ENCODE data around the gene ZCRB1. TPM values are rescaled to one million over a fixed set of nuclear protein-coding genes. Genes with fewer than 3 reads are reported as not detected.

ZCRB1 gene, protein sequence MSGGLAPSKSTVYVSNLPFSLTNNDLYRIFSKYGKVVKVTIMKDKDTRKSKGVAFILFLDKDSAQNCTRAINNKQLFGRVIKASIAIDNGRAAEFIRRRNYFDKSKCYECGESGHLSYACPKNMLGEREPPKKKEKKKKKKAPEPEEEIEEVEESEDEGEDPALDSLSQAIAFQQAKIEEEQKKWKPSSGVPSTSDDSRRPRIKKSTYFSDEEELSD
- total RNA-seq = 32.6 and 41.8 TPM in 2 replicates

DNA sequence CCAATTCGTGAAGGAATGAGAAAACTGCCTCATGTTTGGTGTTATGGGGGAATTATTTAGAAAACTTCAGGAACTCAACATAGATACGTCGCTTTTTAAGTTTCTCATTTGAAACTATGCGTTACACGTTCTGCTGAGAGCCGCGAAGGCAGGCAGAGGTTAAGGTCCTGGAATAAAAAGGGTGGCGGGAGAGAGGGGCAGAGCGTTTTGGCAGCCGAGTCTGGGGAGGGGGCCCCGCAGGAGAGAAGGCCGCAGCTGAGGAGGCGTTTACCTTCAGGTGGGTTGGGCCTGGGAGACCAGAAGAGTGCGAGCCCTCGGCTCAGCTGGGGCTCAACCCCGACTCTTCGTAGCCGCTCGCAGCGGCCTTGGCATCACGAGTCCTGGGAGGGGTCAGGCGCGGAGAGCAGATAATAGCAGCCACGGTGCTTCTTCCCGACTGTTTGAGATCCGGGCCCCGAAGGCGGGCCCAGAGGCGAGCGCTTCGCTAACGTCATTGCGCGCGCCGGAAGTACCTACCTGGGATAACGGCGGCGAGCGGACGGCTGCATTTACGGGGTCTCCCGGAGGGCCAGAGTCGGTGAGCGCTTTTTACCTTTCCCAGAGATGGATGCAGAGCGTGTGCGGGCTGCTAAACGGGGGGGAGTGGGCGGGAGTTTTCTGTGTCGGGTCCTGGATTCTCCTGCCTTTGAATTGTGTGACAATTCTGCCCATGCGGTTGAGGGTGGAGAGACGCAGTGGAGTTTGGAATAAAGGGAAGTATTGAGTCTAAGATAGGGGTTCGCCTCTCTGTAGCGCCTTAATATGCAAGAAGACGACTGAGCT, at the start of gene ZCRB1, which contains the start of gene PPHLN1:
Gene ZCRB1, minus strand, starts transcription at position 442 of the 822 bp plus-strand sequence. CDS start 1,992 bp downstream, outside the sequence.
Gene PPHLN1, plus strand, starts transcription at position 515 of the 822 bp plus-strand sequence. CDS start 9,736 bp downstream, outside the sequence.
- H3K4me3 ChIP-seq (ENCODE audit: insufficient read depth, low read length) = peak within 1 kb of the TSS; percentile 94
- H3K36me3 ChIP-seq (ENCODE audit: insufficient read depth, low read length) = peaks cover 2% of the 10 kb centered on the region
- H3K9me3 ChIP-seq (ENCODE audit: low read depth, low read length) = no peaks in the 10 kb centered on the region
- peaks cover 62% of the 10 kb centered on the region for H3K79me2 ChIP-seq (ENCODE audit: insufficient read depth, low read length)
- peak within 1 kb of the TSS; percentile 95 for H2AFZ ChIP-seq (ENCODE audit: low read length)
- DNase-seq (ENCODE audit: insufficient read length, low spot score, missing footprints) = peak; percentile 92
- no peaks in the 10 kb centered on the region for H3K27me3 ChIP-seq (ENCODE audit: insufficient read depth, low read length)
- TF ChIP-seq, protein P1, sequence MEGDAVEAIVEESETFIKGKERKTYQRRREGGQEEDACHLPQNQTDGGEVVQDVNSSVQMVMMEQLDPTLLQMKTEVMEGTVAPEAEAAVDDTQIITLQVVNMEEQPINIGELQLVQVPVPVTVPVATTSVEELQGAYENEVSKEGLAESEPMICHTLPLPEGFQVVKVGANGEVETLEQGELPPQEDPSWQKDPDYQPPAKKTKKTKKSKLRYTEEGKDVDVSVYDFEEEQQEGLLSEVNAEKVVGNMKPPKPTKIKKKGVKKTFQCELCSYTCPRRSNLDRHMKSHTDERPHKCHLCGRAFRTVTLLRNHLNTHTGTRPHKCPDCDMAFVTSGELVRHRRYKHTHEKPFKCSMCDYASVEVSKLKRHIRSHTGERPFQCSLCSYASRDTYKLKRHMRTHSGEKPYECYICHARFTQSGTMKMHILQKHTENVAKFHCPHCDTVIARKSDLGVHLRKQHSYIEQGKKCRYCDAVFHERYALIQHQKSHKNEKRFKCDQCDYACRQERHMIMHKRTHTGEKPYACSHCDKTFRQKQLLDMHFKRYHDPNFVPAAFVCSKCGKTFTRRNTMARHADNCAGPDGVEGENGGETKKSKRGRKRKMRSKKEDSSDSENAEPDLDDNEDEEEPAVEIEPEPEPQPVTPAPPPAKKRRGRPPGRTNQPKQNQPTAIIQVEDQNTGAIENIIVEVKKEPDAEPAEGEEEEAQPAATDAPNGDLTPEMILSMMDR (IDR thresholded peaks at IDR 0.05; ENCODE audit: extremely low read depth, low read depth, low read length) = no peak
- H4K20me1 ChIP-seq (ENCODE audit: insufficient read depth, low read length) = peaks cover 19% of the 10 kb centered on the region
- H3K4me1 ChIP-seq (ENCODE audit: insufficient read depth, low read length) = peaks cover 22% of the 10 kb centered on the region
- peak within 1 kb of the TSS; percentile 91 for H3K4me2 ChIP-seq (ENCODE audit: insufficient read depth, low read length)
- H3K27ac ChIP-seq (ENCODE audit: low read depth, low read length) = peak within 1 kb of the TSS; percentile 84

DNA sequence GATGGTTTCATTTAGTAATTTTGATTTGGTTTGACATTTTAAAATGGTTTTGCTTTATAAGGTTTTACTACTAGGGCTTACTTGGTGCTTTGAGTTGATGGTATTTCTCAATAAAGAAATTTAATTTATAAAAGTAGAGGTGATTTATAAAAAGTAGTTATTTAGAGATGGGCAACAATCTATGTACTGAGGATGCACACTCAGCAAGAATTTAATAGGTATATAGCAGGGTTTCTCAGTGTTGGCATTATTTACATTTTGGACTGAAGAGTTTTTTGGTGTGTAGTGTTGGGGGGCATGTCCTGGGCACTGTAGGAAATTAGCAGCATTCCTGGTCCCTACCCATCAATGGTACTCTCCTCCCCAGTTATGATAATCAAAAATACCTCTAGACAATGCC, 47.8 kb upstream of the ZCRB1 start:
- Histone ChIP-seq H3K27ac (ENCODE audit: low read depth, low read length) (no peak overlapping the region), H3K4me1 (ENCODE audit: insufficient read depth, low read length) (no peaks in the 10 kb centered on the region), H4K20me1 (ENCODE audit: insufficient read depth, low read length) (peaks cover 7% of the 10 kb centered on the region), H3K79me2 (ENCODE audit: insufficient read depth, low read length) (peaks cover 12% of the 10 kb centered on the region), H3K36me3 (ENCODE audit: insufficient read depth, low read length) (peaks cover 13% of the 10 kb centered on the region), H3K27me3 (ENCODE audit: insufficient read depth, low read length) (no peaks in the 10 kb centered on the region), H3K9me3 (ENCODE audit: low read depth, low read length) (no peaks in the 10 kb centered on the region), H3K4me3 (ENCODE audit: insufficient read depth, low read length) (no peak overlapping the region), H3K4me2 (ENCODE audit: insufficient read depth, low read length) (no peak overlapping the region), H2AFZ (ENCODE audit: low read length) (no peak overlapping the region)
- DNase-seq (ENCODE audit: insufficient read length, low spot score, missing footprints) = no peak
- TF ChIP-seq, protein P1 (IDR thresholded peaks at IDR 0.05; ENCODE audit: extremely low read depth, low read depth, low read length) = no peak

DNA sequence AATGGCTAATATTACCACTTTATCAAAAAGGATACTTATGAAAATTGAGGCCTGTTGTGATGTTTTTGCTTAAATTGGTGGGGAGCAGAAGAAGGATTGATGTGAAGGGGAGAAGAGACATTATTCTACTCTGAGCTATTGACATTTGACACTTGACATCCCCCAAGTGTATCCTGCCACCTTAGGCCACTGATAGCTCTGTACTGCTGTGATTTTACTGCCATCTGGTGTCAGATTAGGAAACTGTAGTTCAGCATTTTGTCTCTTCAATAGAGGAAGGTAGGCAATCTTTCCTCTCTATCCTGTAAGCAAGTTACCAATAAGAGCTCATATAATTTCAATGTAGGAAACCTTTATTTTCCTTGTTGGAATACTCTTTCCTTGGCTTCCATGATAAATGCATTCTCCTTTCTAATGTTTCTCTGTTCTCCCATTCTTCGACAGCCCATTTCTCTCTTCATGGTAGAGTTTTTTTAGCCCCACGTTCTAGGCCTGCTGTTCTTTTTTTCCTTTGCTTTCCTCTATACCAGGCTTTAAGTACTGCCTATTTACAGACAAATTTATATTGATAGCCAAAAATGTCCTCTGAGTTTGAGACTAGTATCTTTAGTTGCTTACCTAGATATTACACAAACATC, 46.4 kb upstream of the ZCRB1 start:
- peaks cover 12% of the 10 kb centered on the region for H3K79me2 ChIP-seq (ENCODE audit: insufficient read depth, low read length)
- no peaks in the 10 kb centered on the region for H3K27me3 ChIP-seq (ENCODE audit: insufficient read depth, low read length)
- no peaks in the 10 kb centered on the region for H3K4me1 ChIP-seq (ENCODE audit: insufficient read depth, low read length)
- H3K4me2 ChIP-seq (ENCODE audit: insufficient read depth, low read length) = no peak overlapping the region
- H3K4me3 ChIP-seq (ENCODE audit: insufficient read depth, low read length) = no peak overlapping the region
- TF ChIP-seq, protein P1 (IDR thresholded peaks at IDR 0.05; ENCODE audit: extremely low read depth, low read depth, low read length) = peak; percentile 72
- no peak for DNase-seq (ENCODE audit: insufficient read length, low spot score, missing footprints)
- H4K20me1 ChIP-seq (ENCODE audit: insufficient read depth, low read length) = peaks cover 7% of the 10 kb centered on the region
- no peak overlapping the region for H2AFZ ChIP-seq (ENCODE audit: low read length)
- no peaks in the 10 kb centered on the region for H3K9me3 ChIP-seq (ENCODE audit: low read depth, low read length)
- H3K36me3 ChIP-seq (ENCODE audit: insufficient read depth, low read length) = peaks cover 13% of the 10 kb centered on the region
- no peak overlapping the region for H3K27ac ChIP-seq (ENCODE audit: low read depth, low read length)

Measured in osteoblast (primary cell).